Globus pallidus (tissue), 1 donor: Measurements from ENCODE around the gene HHIPL2.
"Not testable (repeated sequence)": the region's sequence is repeated elsewhere in the genome, so short reads cannot be mapped to it uniquely, and the experiment has no call there.

Experiments used
- DNase-seq: peaks from one replicate; pipeline ENCODE4 v3.0.0-alpha.2; 2015; ENCODE audit warnings: low spot score

HHIPL2 gene

GRCh38 chr1:222539951-222540597 is 7.8 kb downstream of the HHIPL2 start:
- DNase-seq = no peak

- DNase-seq = no peak
These were observed 12.4 kb downstream of the HHIPL2 start for GRCh38 chr1:222535455-222535854.

GRCh38 chr1:222530852-222531251 is 17.1 kb downstream of the HHIPL2 start:
- no peak for DNase-seq

- no peak for DNase-seq
These were observed 18.0 kb downstream of the HHIPL2 start for GRCh38 chr1:222529916-222530315.

- no peak for DNase-seq
These were observed 18.7 kb downstream of the HHIPL2 start for GRCh38 chr1:222529181-222529580.

GRCh38 chr1:222525951-222526350 is 22.0 kb downstream of the HHIPL2 start:
- no peak for DNase-seq

- no peak for DNase-seq
These were observed 24.1 kb downstream of the HHIPL2 start for GRCh38 chr1:222523852-222524251.

GRCh38 chr1:222522105-222522915 is 25.6 kb downstream of the HHIPL2 start:
- DNase-seq = no peak

- no peak for DNase-seq
These were observed 26.4 kb downstream of the HHIPL2 start for GRCh38 chr1:222521299-222522104.

GRCh38 chr1:222489496-222489895 is 58.4 kb downstream of the HHIPL2 start:
- not testable (repeated sequence) for DNase-seq

GRCh38 chr1:222487774-222488173 is 60.1 kb downstream of the HHIPL2 start:
- DNase-seq = not testable (repeated sequence)

- not testable (repeated sequence) for DNase-seq
These were observed 63.9 kb downstream of the HHIPL2 start for GRCh38 chr1:222484005-222484404.

- not testable (repeated sequence) for DNase-seq
These were observed 68.3 kb downstream of the HHIPL2 start for GRCh38 chr1:222479567-222479966.

- DNase-seq = not testable (repeated sequence)
These were observed 71.5 kb downstream of the HHIPL2 start for GRCh38 chr1:222476436-222476835.

- not testable (repeated sequence) for DNase-seq
These were observed 74.2 kb downstream of the HHIPL2 start for GRCh38 chr1:222473717-222474116.

- not testable (repeated sequence) for DNase-seq
These were observed 74.9 kb downstream of the HHIPL2 start for GRCh38 chr1:222472776-222473540.
